ENCODE data around the gene HAAO. TPM values are rescaled to one million over a fixed set of nuclear protein-coding genes. Genes with fewer than 3 reads are reported as not detected.

The HAAO gene
- total RNA-seq, 1 experiment from 2014 or later: 8.0 TPM

- Mint-ChIP-seq H3K4me1 (0 out of 2 replicates have a peak, but pooled peaks cover 8% of the 10 kb centered on the region), H3K9me3 (no peaks in the 10 kb centered on the region; the same call in 1 of the 2 replicates), H3K36me3 (no peaks in the 10 kb centered on the region), H3K4me3 (no peak overlapping the region), H3K27ac (no peak overlapping the region), H3K27me3 (ENCODE audit: low read depth) (peaks cover 16% of the 10 kb centered on the region)
- ChIA-PET POLR2A (no interaction called here), CTCF (interaction anchor here (0.6 to 3.2 kb wide), 29 partner anchors 15 to 656 kb away, joined by 3 to 14 read pairs (median 4); no protein-coding TSS in a partner anchor)
- DNase-seq (ENCODE audit: low spot score) (peak; percentile 82), ATAC-seq (peak; percentile 89)
- TF ChIP-seq CTCF (IDR thresholded peaks at IDR 0.05): peak; percentile 81
- no peak for TF ChIP-seq HMGA2 (CRISPR knock-in tag; IDR thresholded peaks at IDR 0.05)
- no peak for TF ChIP-seq MYBL2 (CRISPR knock-in tag; IDR thresholded peaks at IDR 0.05)
- no peak for TF ChIP-seq MXD4 (CRISPR knock-in tag; IDR thresholded peaks at IDR 0.05; ENCODE audit: borderline replicate concordance)
- no peak for TF ChIP-seq GRHL2 (CRISPR knock-in tag; IDR thresholded peaks at IDR 0.05; ENCODE audit: insufficient replicate concordance, severe bottlenecking)
- TF ChIP-seq ZNF263 (CRISPR knock-in tag; IDR thresholded peaks at IDR 0.05; ENCODE audit: low read depth): no peak
- no peak for TF ChIP-seq E2F1 (CRISPR knock-in tag; IDR thresholded peaks at IDR 0.05)
- TF ChIP-seq, protein P1, sequence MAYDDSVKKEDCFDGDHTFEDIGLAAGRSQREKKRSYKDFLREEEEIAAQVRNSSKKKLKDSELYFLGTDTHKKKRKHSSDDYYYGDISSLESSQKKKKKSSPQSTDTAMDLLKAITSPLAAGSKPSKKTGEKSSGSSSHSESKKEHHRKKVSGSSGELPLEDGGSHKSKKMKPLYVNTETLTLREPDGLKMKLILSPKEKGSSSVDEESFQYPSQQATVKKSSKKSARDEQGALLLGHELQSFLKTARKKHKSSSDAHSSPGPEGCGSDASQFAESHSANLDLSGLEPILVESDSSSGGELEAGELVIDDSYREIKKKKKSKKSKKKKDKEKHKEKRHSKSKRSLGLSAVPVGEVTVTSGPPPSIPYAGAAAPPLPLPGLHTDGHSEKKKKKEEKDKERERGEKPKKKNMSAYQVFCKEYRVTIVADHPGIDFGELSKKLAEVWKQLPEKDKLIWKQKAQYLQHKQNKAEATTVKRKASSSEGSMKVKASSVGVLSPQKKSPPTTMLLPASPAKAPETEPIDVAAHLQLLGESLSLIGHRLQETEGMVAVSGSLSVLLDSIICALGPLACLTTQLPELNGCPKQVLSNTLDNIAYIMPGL (CRISPR knock-in tag; IDR thresholded peaks at IDR 0.05): 0 out of 2 replicates have a peak, but pooled peaks have one; percentile 27
Measured at GRCh38 chr2:42828487-42829425, 36.4 kb upstream of the HAAO start.

- H3K9me3 Mint-ChIP-seq: no peaks in the 10 kb centered on the region; the same call in 1 of the 2 replicates
- POLR2A ChIA-PET: no interaction called here
- peak; percentile 94 for DNase-seq (ENCODE audit: low spot score)
- H3K27ac Mint-ChIP-seq: no peak overlapping the region
- no peaks in the 10 kb centered on the region for H3K36me3 Mint-ChIP-seq
- H3K4me3 Mint-ChIP-seq: peak overlapping the region; percentile 58
- ATAC-seq: peak; percentile 90
- H3K4me1 Mint-ChIP-seq: 0 out of 2 replicates have a peak, but pooled peaks cover 8% of the 10 kb centered on the region
- H3K27me3 Mint-ChIP-seq (ENCODE audit: low read depth): peaks cover 16% of the 10 kb centered on the region
- CTCF ChIA-PET: interaction anchor here (0.6 to 2.8 kb wide), 28 partner anchors 14 to 657 kb away, joined by 3 to 14 read pairs (median 4); no protein-coding TSS in a partner anchor
- TF ChIP-seq, protein P2, sequence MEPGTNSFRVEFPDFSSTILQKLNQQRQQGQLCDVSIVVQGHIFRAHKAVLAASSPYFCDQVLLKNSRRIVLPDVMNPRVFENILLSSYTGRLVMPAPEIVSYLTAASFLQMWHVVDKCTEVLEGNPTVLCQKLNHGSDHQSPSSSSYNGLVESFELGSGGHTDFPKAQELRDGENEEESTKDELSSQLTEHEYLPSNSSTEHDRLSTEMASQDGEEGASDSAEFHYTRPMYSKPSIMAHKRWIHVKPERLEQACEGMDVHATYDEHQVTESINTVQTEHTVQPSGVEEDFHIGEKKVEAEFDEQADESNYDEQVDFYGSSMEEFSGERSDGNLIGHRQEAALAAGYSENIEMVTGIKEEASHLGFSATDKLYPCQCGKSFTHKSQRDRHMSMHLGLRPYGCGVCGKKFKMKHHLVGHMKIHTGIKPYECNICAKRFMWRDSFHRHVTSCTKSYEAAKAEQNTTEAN (CRISPR knock-in tag; IDR thresholded peaks at IDR 0.05): no peak
- TF ChIP-seq ATF6 (CRISPR knock-in tag; IDR thresholded peaks at IDR 0.05): no peak
- no peak for TF ChIP-seq JUN (CRISPR knock-in tag; IDR thresholded peaks at IDR 0.05)
- TF ChIP-seq, protein P3, sequence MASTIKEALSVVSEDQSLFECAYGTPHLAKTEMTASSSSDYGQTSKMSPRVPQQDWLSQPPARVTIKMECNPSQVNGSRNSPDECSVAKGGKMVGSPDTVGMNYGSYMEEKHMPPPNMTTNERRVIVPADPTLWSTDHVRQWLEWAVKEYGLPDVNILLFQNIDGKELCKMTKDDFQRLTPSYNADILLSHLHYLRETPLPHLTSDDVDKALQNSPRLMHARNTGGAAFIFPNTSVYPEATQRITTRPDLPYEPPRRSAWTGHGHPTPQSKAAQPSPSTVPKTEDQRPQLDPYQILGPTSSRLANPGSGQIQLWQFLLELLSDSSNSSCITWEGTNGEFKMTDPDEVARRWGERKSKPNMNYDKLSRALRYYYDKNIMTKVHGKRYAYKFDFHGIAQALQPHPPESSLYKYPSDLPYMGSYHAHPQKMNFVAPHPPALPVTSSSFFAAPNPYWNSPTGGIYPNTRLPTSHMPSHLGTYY (CRISPR knock-in tag; IDR thresholded peaks at IDR 0.05): no peak
- TF ChIP-seq ZNF671 (CRISPR knock-in tag; IDR thresholded peaks at IDR 0.05): no peak
- no peak for TF ChIP-seq ZNF232 (CRISPR knock-in tag; IDR thresholded peaks at IDR 0.05)
- peak; percentile 64 for TF ChIP-seq GABPB1 (CRISPR knock-in tag; IDR thresholded peaks at IDR 0.05)
- TF ChIP-seq SMAD3 (CRISPR knock-in tag; IDR thresholded peaks at IDR 0.05; ENCODE audit: borderline replicate concordance): no peak
- 0 out of 2 replicates have a peak, but pooled peaks have one; percentile 50 for TF ChIP-seq TEAD1 (CRISPR knock-in tag; IDR thresholded peaks at IDR 0.05)
- TF ChIP-seq MLX (CRISPR knock-in tag; IDR thresholded peaks at IDR 0.05): no peak
- no peak for TF ChIP-seq ZNF138 (CRISPR knock-in tag; conservative IDR thresholded peaks at IDR 0.05)
- no peak for TF ChIP-seq SMAD4 (CRISPR knock-in tag; IDR thresholded peaks at IDR 0.05)
- TF ChIP-seq EMX1 (CRISPR knock-in tag; IDR thresholded peaks at IDR 0.05): no peak
- no peak for TF ChIP-seq NR3C1 (CRISPR knock-in tag; conservative IDR thresholded peaks at IDR 0.05; ENCODE audit: low read depth)
Measured at GRCh38 chr2:42827647-42828486, 35.5 kb upstream of the HAAO start.

All from WTC11 (cell line).